IPS-11a (cell line): ENCODE results near the gene CRYZL1.

Experiments
- H3K4me3 ChIP-seq: one replicate; pipeline ENCODE4 v1.5.1; 2013; ENCODE audit warnings: low read depth, low read length, control low read depth

CRYZL1 gene

DNA sequence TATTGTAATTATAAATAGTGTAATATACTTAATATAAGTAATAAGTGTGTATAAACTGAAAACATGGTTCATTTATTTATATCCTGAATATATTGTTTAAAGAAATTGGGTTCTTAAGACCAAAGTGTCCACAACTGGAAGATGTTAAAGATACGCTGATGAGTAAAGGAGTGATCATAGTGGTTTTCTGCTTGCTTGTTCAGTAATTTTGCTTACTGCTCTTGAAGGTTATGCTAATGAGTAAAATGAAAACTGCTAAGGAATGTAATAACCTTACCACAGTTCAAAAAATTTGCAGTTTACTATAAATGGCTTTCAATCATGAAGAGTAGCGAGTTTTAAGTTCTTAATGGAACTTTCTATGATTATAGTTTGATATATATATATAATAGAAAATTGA, 75.0 kb downstream of the CRYZL1 start:
- H3K4me3 ChIP-seq: no peak overlapping the region

DNA sequence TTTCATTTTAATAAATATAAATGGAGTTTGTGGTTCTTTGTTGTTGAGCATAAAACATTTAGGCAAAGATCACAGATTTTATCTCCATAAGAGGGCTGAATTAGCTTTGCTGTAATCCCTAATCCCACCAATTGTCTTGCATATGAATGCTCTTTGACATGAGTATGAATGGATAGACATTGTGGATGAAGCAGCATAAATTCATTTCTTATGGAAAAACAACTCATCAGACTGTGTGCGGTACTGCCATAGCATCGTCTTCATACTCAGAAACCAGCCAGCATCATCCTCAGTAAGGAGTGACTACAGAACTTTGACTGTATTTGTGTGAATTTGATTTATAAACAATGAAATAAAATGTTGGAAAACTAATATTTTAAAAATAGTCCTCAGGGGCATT, 79.2 kb downstream of the CRYZL1 start:
- H3K4me3 ChIP-seq: no peak overlapping the region

GRCh38 chr21:33561373-33561772, 80.2 kb downstream of the CRYZL1 start:
- H3K4me3 ChIP-seq: no peak overlapping the region

- no peak overlapping the region for H3K4me3 ChIP-seq
These were observed 80.6 kb downstream of the CRYZL1 start for GRCh38 chr21:33560965-33561364.

DNA sequence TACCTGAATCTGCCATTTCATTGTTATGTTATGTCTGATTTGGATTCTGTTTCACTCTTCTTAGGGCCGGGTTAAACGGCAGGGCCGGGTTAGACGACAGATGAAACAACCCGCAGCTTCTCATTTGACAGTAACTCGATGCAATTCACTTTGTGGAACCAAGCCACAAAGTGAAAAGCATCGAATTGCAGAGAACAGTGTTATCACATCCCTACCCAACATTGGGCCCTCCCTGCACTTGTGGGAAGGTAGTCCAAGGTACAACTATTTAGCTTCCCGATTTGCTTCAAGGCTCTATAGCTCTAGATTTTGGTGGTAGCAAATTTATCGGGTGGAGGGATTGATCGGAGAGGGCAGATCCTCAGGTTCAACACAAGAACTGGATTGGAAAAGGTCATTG, 81.7 kb downstream of the CRYZL1 start:
- no peak overlapping the region for H3K4me3 ChIP-seq

DNA sequence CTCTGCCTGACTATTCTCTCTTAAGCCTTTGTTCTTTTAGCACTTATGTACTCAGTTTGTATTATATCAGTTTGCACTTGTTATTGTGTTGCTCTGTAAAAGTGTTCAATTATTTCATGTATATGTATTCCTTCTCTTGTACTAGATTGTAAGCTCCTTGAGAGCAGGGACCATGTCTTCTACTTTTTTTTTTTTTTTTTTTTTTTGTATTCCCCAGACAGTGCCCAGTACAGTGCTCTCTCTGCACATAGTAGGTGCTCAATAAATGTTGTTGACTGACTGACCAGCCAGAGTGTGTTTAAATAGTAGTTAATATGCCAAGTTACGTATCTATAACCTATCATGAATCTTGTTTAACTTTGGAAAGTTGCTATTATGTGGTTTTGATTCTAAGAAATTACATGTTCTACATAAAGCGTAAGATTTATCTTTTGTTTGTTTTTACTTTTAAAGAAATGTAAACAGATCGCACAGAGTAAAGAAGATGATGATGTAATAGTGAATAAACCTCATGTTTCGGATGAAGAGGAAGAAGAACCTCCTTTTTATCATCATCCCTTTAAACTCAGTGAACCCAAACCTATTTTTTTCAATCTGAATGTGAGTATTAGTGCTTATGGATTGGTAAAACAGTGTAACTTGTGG, 82.6 kb downstream of the CRYZL1 start:
- H3K4me3 ChIP-seq: no peak overlapping the region

- no peak overlapping the region for H3K4me3 ChIP-seq
These were observed 84.1 kb downstream of the CRYZL1 start for GRCh38 chr21:33557447-33557846.

- H3K4me3 ChIP-seq: no peak overlapping the region
These were observed 86.6 kb downstream of the CRYZL1 start for GRCh38 chr21:33554982-33555344.

DNA sequence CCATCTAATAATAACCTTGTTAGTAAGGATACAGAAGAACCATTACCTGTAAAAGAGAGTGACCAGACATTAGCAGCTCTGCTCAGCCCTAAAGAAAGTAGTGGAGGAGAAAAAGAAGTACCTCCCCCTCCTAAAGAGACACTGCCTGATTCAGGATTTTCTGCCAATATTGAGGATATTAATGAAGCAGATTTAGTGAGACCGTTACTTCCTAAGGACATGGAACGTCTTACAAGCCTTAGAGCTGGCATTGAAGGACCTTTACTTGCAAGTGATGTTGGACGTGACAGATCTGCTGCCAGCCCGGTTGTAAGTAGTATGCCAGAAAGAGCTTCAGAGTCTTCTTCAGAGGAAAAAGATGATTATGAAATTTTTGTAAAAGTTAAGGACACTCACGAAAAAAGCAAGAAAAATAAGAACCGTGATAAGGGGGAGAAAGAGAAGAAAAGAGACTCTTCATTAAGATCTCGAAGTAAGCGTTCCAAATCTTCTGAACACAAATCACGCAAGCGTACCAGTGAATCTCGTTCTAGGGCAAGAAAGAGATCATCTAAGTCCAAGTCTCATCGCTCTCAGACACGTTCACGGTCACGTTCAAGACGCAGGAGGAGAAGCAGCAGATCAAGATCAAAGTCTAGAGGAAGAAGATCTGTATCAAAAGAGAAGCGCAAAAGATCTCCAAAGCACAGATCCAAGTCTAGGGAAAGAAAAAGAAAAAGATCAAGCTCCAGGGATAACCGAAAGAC, 87.1 kb downstream of the CRYZL1 start:
- H3K4me3 ChIP-seq: no peak overlapping the region

DNA sequence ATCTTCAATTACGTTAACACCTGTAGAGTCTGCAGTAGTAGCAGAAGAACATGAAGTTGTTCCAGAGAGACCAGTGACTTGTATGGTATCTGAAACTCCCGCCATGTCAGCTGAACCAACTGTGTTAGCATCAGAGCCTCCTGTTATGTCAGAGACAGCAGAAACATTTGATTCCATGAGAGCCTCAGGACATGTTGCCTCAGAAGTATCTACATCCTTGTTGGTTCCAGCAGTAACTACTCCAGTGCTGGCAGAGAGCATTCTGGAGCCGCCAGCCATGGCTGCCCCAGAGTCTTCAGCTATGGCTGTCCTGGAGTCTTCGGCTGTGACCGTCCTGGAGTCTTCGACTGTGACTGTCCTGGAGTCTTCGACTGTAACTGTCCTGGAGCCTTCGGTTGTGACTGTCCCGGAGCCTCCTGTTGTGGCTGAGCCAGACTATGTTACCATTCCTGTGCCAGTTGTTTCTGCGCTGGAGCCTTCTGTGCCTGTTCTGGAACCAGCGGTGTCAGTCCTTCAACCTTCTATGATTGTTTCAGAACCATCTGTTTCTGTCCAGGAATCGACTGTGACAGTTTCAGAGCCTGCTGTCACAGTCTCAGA, 88.4 kb downstream of the CRYZL1 start:
- H3K4me3 ChIP-seq: no peak overlapping the region

- no peak overlapping the region for H3K4me3 ChIP-seq
These were observed 89.2 kb downstream of the CRYZL1 start for GRCh38 chr21:33552093-33552998.

GRCh38 chr21:33551664-33552063, 89.9 kb downstream of the CRYZL1 start:
- no peak overlapping the region for H3K4me3 ChIP-seq

DNA sequence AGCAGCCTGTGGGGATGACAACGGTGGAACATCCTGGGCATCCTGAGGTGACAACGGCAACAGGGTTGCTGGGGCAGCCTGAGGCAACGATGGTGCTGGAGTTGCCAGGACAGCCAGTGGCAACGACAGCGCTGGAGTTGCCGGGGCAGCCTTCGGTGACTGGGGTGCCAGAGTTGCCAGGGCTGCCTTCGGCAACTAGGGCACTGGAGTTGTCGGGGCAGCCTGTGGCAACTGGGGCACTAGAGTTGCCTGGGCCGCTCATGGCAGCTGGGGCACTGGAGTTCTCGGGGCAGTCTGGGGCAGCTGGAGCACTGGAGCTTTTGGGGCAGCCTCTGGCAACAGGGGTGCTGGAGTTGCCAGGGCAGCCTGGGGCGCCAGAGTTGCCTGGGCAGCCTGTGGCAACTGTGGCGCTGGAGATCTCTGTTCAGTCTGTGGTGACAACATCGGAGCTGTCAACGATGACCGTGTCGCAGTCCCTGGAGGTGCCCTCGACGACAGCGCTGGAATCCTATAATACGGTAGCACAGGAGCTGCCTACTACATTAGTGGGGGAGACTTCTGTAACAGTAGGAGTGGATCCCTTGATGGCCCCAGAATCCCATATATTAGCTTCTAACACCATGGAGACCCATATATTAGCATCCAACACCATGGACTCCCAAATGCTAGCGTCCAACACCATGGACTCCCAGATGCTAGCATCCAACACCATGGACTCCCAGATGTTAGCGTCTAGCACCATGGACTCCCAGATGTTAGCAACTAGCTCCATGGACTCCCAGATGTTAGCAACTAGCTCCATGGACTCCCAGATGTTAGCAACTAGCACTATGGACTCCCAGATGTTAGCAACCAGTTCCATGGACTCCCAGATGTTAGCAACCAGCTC, 90.5 kb downstream of the CRYZL1 start:
- no peak overlapping the region for H3K4me3 ChIP-seq

GRCh38 chr21:33549848-33550771, 91.4 kb downstream of the CRYZL1 start:
- H3K4me3 ChIP-seq: no peak overlapping the region

DNA sequence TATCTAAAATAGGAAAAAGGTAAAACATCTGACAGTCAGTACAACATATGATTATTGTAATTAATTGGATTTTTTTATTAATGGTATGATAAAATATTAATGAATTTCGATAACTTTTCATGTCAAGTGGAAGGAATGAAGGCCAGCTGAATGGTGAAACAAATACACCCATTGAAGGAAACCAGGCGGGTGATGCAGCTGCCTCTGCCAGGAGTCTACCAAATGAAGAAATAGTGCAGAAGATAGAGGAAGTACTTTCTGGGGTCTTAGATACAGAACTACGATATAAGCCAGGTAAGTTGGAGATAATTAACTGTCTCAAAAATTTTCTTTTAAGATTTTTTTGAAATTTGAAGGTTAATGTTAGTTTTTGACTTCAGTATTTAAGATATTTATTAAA, 95.5 kb downstream of the CRYZL1 start:
- H3K4me3 ChIP-seq: no peak overlapping the region

DNA sequence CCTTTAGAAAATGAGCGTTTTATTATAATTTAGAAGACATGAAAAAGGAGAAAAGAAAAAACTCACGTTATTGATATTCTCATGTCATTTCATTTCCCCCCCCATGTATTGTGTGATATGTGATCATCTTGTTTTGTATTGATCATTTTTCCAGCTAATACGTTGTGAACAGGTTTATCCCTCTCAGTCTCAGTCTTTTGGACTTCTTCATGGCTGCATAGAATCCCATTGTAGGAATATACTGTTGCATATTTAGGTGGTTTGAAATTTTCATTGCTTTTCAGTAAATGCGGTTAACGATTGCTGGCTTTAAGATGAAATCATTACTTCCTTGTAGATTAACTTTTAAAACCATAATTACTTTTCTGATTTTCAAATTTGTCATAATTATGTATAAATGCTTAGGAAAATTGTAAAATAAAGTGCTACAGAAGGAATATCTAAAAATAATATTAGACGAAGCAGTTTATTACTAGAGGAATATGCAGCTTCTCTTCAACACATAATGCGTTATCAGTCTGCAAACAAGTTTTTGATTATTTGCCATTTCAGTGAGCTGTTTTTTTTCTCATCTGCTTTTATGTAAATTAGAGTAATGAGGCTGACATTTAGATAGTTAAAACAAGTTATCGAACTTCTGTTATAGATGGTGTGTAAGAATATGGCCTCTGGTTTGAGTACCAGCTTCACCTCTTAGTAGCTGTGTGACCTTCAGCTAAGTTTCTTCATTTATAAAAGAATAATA, 96.9 kb downstream of the CRYZL1 start:
- H3K4me3 ChIP-seq: peak overlapping the region; percentile 92

GRCh38 chr21:33543505-33544129, 97.9 kb downstream of the CRYZL1 start:
- peak overlapping the region; percentile 92 for H3K4me3 ChIP-seq
